ENCODE results near the gene RMP24.

RMP24 gene

GRCh38 chr18:35971661-35972196 lies 750 bp upstream of the RMP24 start:
- Histone ChIP-seq H2AFZ (ENCODE audit: low read length) (peak overlapping the region; percentile 98), H3K79me2 (ENCODE audit: insufficient read depth, low read length) (peaks cover 33% of the 10 kb centered on the region), H3K9ac (ENCODE audit: low read depth, low read length, poor library complexity, severe bottlenecking) (peak overlapping the region; percentile 92), H3K27me3 (ENCODE audit: insufficient read depth, low read length, poor library complexity, severe bottlenecking) (no peaks in the 10 kb centered on the region), H3K36me3 (ENCODE audit: insufficient read depth, low read length) (peaks cover 7% of the 10 kb centered on the region; the same call in 1 of the 2 replicates), H4K20me1 (ENCODE audit: insufficient read depth, low read length, poor library complexity, severe bottlenecking) (peaks cover 9% of the 10 kb centered on the region), H3K4me2 (ENCODE audit: low read depth, low read length, poor library complexity, severe bottlenecking) (peak overlapping the region; percentile 87), H3K9me3 (ENCODE audit: insufficient read depth, low read depth, low read length) (no peaks in the 10 kb centered on the region), H3K9me2 (replicated peaks; ENCODE audit: low read depth, low read length) (no peaks in the 10 kb centered on the region), H3F3A (ENCODE audit: low read depth) (no peaks in the 10 kb centered on the region), H3K4me1 (ENCODE audit: insufficient read depth, low read length, poor library complexity, severe bottlenecking) (peaks cover 36% of the 10 kb centered on the region), H3K4me3 (ENCODE audit: low read length, poor library complexity, severe bottlenecking) (peak overlapping the region; percentile 97)
- TF ChIP-seq EZH2phosphoT487 (IDR thresholded peaks at IDR 0.05; ENCODE audit: borderline replicate concordance) (no peak), CTCF (conservative IDR thresholded peaks at IDR 0.05; ENCODE audit: low read length) (no peak)

DNA sequence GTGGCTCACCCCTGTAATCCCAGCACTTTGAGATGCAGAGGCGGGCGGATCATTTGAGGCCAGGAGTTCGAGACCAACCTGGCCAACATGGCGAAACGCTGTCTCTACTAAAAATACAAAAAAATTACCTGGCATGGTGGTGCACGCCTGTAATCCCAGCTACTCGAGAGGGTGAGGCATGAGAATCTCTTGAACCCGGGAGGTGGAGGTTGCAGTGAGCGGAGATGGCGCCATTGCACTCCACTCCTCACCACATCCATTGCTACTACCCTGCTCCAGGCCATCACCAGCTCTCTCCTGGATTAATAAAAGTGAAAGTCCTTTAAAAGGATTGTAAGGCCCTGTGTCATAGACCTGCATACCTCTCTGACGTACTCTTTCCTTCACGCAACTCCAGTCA lies 1.2 kb downstream of the RMP24 start:
- H3K9ac ChIP-seq (ENCODE audit: low read depth, low read length, poor library complexity, severe bottlenecking) = peak overlapping the region; percentile 92
- H4K20me1 ChIP-seq (ENCODE audit: insufficient read depth, low read length, poor library complexity, severe bottlenecking) = peaks cover 9% of the 10 kb centered on the region
- H2AFZ ChIP-seq (ENCODE audit: low read length) = no peak overlapping the region
- H3K9me2 ChIP-seq (replicated peaks; ENCODE audit: low read depth, low read length) = no peaks in the 10 kb centered on the region
- peaks cover 22% of the 10 kb centered on the region; the same call in 1 of the 2 replicates for H3K36me3 ChIP-seq (ENCODE audit: insufficient read depth, low read length)
- H3K4me1 ChIP-seq (ENCODE audit: insufficient read depth, low read length, poor library complexity, severe bottlenecking) = peaks cover 33% of the 10 kb centered on the region
- peak overlapping the region; percentile 97 for H3K4me3 ChIP-seq (ENCODE audit: low read length, poor library complexity, severe bottlenecking)
- H3F3A ChIP-seq (ENCODE audit: low read depth) = no peaks in the 10 kb centered on the region
- H3K4me2 ChIP-seq (ENCODE audit: low read depth, low read length, poor library complexity, severe bottlenecking) = peak overlapping the region; percentile 86
- peaks cover 33% of the 10 kb centered on the region for H3K79me2 ChIP-seq (ENCODE audit: insufficient read depth, low read length)
- TF ChIP-seq CTCF (conservative IDR thresholded peaks at IDR 0.05; ENCODE audit: low read length) (no peak), EZH2phosphoT487 (IDR thresholded peaks at IDR 0.05; ENCODE audit: borderline replicate concordance) (no peak)
- no peaks in the 10 kb centered on the region for H3K9me3 ChIP-seq (ENCODE audit: insufficient read depth, low read depth, low read length)
- no peaks in the 10 kb centered on the region for H3K27me3 ChIP-seq (ENCODE audit: insufficient read depth, low read length, poor library complexity, severe bottlenecking)

DNA sequence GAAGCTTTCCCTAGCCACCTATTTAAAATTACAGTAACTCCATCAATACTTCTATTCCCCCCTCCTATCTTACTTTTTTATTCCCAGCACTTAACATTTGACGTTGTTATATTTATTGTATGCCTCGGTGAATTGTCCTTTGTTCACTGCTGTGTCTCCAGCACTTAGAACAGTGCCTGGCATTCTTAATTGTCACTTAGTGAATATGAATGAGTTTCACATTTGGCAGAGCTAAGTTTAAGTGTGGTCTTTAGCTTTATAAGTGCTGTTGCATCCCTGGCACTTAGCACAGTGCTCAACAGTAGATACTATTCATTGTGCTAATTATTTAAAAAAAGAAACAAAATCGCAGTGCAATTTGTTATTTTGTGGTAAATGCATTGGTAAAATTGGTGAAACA lies 1.7 kb downstream of the RMP24 start:
- Histone ChIP-seq H4K20me1 (ENCODE audit: insufficient read depth, low read length, poor library complexity, severe bottlenecking) (peaks cover 9% of the 10 kb centered on the region), H2AFZ (ENCODE audit: low read length) (no peak overlapping the region), H3K36me3 (ENCODE audit: insufficient read depth, low read length) (peaks cover 27% of the 10 kb centered on the region; the same call in 1 of the 2 replicates), H3F3A (ENCODE audit: low read depth) (no peaks in the 10 kb centered on the region), H3K9me2 (replicated peaks; ENCODE audit: low read depth, low read length) (no peaks in the 10 kb centered on the region), H3K27me3 (ENCODE audit: insufficient read depth, low read length, poor library complexity, severe bottlenecking) (no peaks in the 10 kb centered on the region), H3K4me2 (ENCODE audit: low read depth, low read length, poor library complexity, severe bottlenecking) (peak overlapping the region; percentile 86), H3K9ac (ENCODE audit: low read depth, low read length, poor library complexity, severe bottlenecking) (peak overlapping the region; percentile 13), H3K4me3 (ENCODE audit: low read length, poor library complexity, severe bottlenecking) (peak overlapping the region; percentile 97), H3K4me1 (ENCODE audit: insufficient read depth, low read length, poor library complexity, severe bottlenecking) (peaks cover 33% of the 10 kb centered on the region), H3K79me2 (ENCODE audit: insufficient read depth, low read length) (peaks cover 33% of the 10 kb centered on the region), H3K9me3 (ENCODE audit: insufficient read depth, low read depth, low read length) (no peaks in the 10 kb centered on the region)
- TF ChIP-seq EZH2phosphoT487 (IDR thresholded peaks at IDR 0.05; ENCODE audit: borderline replicate concordance) (no peak), CTCF (conservative IDR thresholded peaks at IDR 0.05; ENCODE audit: low read length) (no peak)

Measured in Loucy (cell line).